K562 (cell line): Measurements from ENCODE around the gene GEMIN4.

Source experiments
- CEBPZ ChIP-seq: fragments of 150-350 bp; IDR thresholded peaks from 2 replicates; pipeline ENCODE4 v1.6.1; 2014; ENCODE audit warnings: low read depth, mild to moderate bottlenecking, low read length, borderline replicate concordance
- CHD1 ChIP-seq: fragments of 200-600 bp; sonication (generic); IDR thresholded peaks from one replicate; pipeline ENCODE4 v1.6.1; 2012; ENCODE audit warnings: mild to moderate bottlenecking, moderate library complexity, low read length, inconsistent platforms
- HINFP ChIP-seq: fragments of 450-650 bp; conservative IDR thresholded peaks from 2 replicates; pipeline ENCODE4 v1.6.1; 2016; ENCODE audit warnings: missing genetic modification characterization, low read depth, mild to moderate bottlenecking, control low read depth, missing compliant biosample characterization
- NR2F6 ChIP-seq: fragments of 450-650 bp; formaldehyde crosslinking; IDR thresholded peaks from 2 replicates; pipeline ENCODE4 v1.4.0; 2020; ENCODE audit warnings: mild to moderate bottlenecking
- REST ChIP-seq, 2 experiments: fragments of 450-650 bp; formaldehyde crosslinking in 1 of 2; IDR thresholded peaks; 2 replicates each; pipeline versions ENCODE4 v1.4.0 to v1.6.1; 2014 to 2020; ENCODE audit warnings: mild to moderate bottlenecking in 2 of 2, borderline replicate concordance in 1 of 2, low read depth in 1 of 2
- RFX5 ChIP-seq: IDR thresholded peaks from 2 replicates; pipeline ENCODE4 v1.6.1; 2011; ENCODE audit warnings: low read depth, mild to moderate bottlenecking, improper control_type of control experiment, low read length
- ZKSCAN1 ChIP-seq: fragments of 150-350 bp; IDR thresholded peaks from 2 replicates; pipeline ENCODE4 v1.6.1; 2016; ENCODE audit warnings: low read depth, low read length

- TF ChIP-seq CHD1: no peak
- no peak for TF ChIP-seq ZKSCAN1
- TF ChIP-seq HINFP (tag): no peak
- TF ChIP-seq RFX5: no peak
- TF ChIP-seq NR2F6 (CRISPR knock-in tag): no peak
- TF ChIP-seq CEBPZ: no peak
- no peak for TF ChIP-seq REST (IDR thresholded peaks at IDR 0.05; ENCODE audit: borderline replicate concordance)
- no peak for TF ChIP-seq REST (CRISPR knock-in tag; IDR thresholded peaks at IDR 0.05; ENCODE audit: low read depth)
These were observed 26.0 kb upstream of the GEMIN4 start for GRCh38 chr17:778096-778495.
